ENCODE results near the gene FXYD3.

FXYD3 gene

GRCh38 chr19:35075202-35076025, 40.2 kb upstream of the FXYD3 start (continued):
- no peak for TF ChIP-seq POU6F1 (CRISPR knock-in tag; IDR thresholded peaks at IDR 0.05; ENCODE audit: borderline replicate concordance, low read depth)

GRCh38 chr19:35076026-35076370, 39.6 kb upstream of the FXYD3 start:
- TF ChIP-seq ESRRG (CRISPR knock-in tag; IDR thresholded peaks at IDR 0.05) (no peak), ARNTL (CRISPR knock-in tag; IDR thresholded peaks at IDR 0.05; ENCODE audit: borderline replicate concordance, low read depth) (no peak), TCF4 (CRISPR knock-in tag; IDR thresholded peaks at IDR 0.05; ENCODE audit: borderline replicate concordance) (no peak)
- ATAC-seq, result no peak

- TF ChIP-seq ZNF70 (CRISPR knock-in tag; IDR thresholded peaks at IDR 0.05), result no peak
- TF ChIP-seq ESRRG (CRISPR knock-in tag; IDR thresholded peaks at IDR 0.05), result no peak
- no peak for TF ChIP-seq PATZ1 (CRISPR knock-in tag; IDR thresholded peaks at IDR 0.05; ENCODE audit: borderline replicate concordance)
- no peak for TF ChIP-seq OSR1 (CRISPR knock-in tag; IDR thresholded peaks at IDR 0.05)
- no peak for ATAC-seq
These were observed 39.0 kb upstream of the FXYD3 start for GRCh38 chr19:35076657-35077056.

GRCh38 chr19:35077411-35078223, 38.0 kb upstream of the FXYD3 start:
- TF ChIP-seq SNAI2 (CRISPR knock-in tag; IDR thresholded peaks at IDR 0.05) (no peak), ZNF70 (CRISPR knock-in tag; IDR thresholded peaks at IDR 0.05) (no peak), ZC3H10 (CRISPR knock-in tag; IDR thresholded peaks at IDR 0.05) (no peak), OSR1 (CRISPR knock-in tag; IDR thresholded peaks at IDR 0.05) (no peak), POU6F1 (CRISPR knock-in tag; IDR thresholded peaks at IDR 0.05; ENCODE audit: borderline replicate concordance, low read depth) (no peak), BACH2 (CRISPR knock-in tag; IDR thresholded peaks at IDR 0.05; ENCODE audit: borderline replicate concordance) (no peak), ISL1 (CRISPR knock-in tag; IDR thresholded peaks at IDR 0.05) (no peak), CSDC2 (CRISPR knock-in tag; IDR thresholded peaks at IDR 0.05) (no peak), ZFP30 (CRISPR knock-in tag; IDR thresholded peaks at IDR 0.05) (no peak), CREB5 (CRISPR knock-in tag; IDR thresholded peaks at IDR 0.05; ENCODE audit: low read depth) (no peak), ESRRG (CRISPR knock-in tag; IDR thresholded peaks at IDR 0.05) (no peak), CSRNP3 (CRISPR knock-in tag; IDR thresholded peaks at IDR 0.05) (no peak), PATZ1 (CRISPR knock-in tag; IDR thresholded peaks at IDR 0.05; ENCODE audit: borderline replicate concordance) (no peak), ZFP3 (CRISPR knock-in tag; IDR thresholded peaks at IDR 0.05) (no peak), ARNTL (CRISPR knock-in tag; IDR thresholded peaks at IDR 0.05; ENCODE audit: borderline replicate concordance, low read depth) (no peak), TCF4 (CRISPR knock-in tag; IDR thresholded peaks at IDR 0.05; ENCODE audit: borderline replicate concordance) (no peak), GLIS3 (CRISPR knock-in tag; IDR thresholded peaks at IDR 0.05) (no peak), ZNF8 (CRISPR knock-in tag; IDR thresholded peaks at IDR 0.05) (no peak)
- no peak for ATAC-seq

Measured in SK-N-SH treated with all-trans-retinoic acid at 6 μM for 48 hours (cell line).